ENCODE data around the gene TMEM11.

DNA sequence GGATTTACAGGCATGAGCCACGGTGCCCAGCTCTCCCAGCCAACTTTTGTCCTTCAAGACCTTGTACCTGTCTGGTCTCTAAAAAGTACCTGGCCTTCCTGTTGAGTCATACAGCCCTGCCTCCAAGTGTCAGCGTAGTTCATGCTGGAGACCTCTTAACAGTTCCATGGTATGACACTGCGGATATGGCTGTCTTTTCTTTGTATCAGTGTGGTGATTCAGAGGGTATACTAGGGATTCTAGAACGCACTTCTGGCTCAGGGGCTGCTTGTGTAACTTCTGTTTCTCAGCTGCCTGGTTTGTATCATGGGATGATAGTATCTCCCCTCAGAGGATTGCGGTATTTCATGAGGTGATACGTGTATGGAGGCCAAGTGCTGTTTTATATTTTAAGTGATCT is 2.0 kb upstream of the TMEM11 start:
- TF ChIP-seq, protein P1, sequence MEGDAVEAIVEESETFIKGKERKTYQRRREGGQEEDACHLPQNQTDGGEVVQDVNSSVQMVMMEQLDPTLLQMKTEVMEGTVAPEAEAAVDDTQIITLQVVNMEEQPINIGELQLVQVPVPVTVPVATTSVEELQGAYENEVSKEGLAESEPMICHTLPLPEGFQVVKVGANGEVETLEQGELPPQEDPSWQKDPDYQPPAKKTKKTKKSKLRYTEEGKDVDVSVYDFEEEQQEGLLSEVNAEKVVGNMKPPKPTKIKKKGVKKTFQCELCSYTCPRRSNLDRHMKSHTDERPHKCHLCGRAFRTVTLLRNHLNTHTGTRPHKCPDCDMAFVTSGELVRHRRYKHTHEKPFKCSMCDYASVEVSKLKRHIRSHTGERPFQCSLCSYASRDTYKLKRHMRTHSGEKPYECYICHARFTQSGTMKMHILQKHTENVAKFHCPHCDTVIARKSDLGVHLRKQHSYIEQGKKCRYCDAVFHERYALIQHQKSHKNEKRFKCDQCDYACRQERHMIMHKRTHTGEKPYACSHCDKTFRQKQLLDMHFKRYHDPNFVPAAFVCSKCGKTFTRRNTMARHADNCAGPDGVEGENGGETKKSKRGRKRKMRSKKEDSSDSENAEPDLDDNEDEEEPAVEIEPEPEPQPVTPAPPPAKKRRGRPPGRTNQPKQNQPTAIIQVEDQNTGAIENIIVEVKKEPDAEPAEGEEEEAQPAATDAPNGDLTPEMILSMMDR (IDR thresholded peaks at IDR 0.05) = no peak
- TF ChIP-seq EP300 (IDR thresholded peaks at IDR 0.05) (no peak), POLR2A (IDR thresholded peaks at IDR 0.05) (no peak)
